Upper lobe of left lung (tissue), 4 donors: ENCODE data around the gene ZSCAN9.

Experiments
- CTCF ChIP-seq, 6 experiments: fragments of 450-650 bp in 4 of 6; fragments of 200-600 bp in 2 of 6; sonication (generic) in 2 of 6; IDR thresholded peaks; one replicate each; pipeline ENCODE4 v1.5.1; 2016 to 2019; ENCODE audit warnings: antibody characterized with exemption in 6 of 6
- POLR2A ChIP-seq, 4 donors: fragments of 450-650 bp; IDR thresholded peaks; one replicate each; pipeline ENCODE4 v1.5.1; 2016 to 2017; ENCODE audit warnings: antibody characterized with exemption in 4 of 4, mild to moderate bottlenecking in 2 of 4
- POLR2AphosphoS5 ChIP-seq, 2 donors: sonication (generic); formaldehyde crosslinking; IDR thresholded peaks; one replicate each; pipeline ENCODE4 v1.5.1; 2017; ENCODE audit warnings: antibody characterized with exemption in 2 of 2

- no peak for TF ChIP-seq POLR2AphosphoS5 (IDR thresholded peaks at IDR 0.05)
- no peak for TF ChIP-seq CTCF (IDR thresholded peaks at IDR 0.05)
- TF ChIP-seq POLR2A (IDR thresholded peaks at IDR 0.05), result no peak
These were observed 15.4 kb downstream of the ZSCAN9 start for GRCh38 chr6:28240471-28240870.
